ENCODE data around the gene NPAS2.

NPAS2 gene

DNA sequence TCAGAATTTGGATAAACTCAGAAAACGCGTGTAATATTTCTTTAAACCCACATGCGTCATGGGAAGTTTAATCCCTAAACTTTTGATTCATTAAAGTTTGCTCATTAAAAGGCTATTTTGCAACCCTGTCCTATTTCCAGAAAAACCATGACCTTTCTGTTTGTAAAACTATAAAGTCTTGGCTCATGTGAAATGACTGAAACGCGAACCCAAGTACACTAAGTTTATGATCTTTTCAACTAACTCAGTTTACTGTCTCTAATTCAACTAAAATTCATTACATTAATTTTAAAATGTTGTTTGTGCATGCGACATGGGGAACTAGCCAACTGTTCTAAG, 178.3 kb downstream of the NPAS2 start:
- DNase-seq (ENCODE audit: low spot score): no peak
- TF ChIP-seq, protein P1, sequence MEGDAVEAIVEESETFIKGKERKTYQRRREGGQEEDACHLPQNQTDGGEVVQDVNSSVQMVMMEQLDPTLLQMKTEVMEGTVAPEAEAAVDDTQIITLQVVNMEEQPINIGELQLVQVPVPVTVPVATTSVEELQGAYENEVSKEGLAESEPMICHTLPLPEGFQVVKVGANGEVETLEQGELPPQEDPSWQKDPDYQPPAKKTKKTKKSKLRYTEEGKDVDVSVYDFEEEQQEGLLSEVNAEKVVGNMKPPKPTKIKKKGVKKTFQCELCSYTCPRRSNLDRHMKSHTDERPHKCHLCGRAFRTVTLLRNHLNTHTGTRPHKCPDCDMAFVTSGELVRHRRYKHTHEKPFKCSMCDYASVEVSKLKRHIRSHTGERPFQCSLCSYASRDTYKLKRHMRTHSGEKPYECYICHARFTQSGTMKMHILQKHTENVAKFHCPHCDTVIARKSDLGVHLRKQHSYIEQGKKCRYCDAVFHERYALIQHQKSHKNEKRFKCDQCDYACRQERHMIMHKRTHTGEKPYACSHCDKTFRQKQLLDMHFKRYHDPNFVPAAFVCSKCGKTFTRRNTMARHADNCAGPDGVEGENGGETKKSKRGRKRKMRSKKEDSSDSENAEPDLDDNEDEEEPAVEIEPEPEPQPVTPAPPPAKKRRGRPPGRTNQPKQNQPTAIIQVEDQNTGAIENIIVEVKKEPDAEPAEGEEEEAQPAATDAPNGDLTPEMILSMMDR (IDR thresholded peaks at IDR 0.05): no peak
- Histone ChIP-seq H3K27ac (no peak overlapping the region), H3K4me3 (no peak overlapping the region)

DNA sequence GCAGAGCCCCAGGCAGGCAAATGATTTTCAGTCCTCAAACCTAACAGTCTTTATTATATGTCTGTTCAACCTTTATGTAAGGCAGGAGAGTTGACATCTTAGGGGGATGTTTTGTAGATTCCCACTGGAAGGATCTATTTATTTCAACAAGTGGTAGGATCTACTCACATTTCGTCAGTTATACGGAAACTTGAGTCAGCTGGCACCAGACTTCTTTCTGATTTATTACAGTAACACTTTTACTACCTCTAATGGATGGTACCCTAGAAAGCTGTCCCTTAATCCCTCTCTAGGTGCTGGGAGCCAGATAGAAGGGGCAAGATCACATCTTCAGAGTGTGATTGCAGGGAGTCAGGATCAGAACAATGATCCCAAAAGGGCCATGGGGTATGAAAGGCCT, 180.1 kb downstream of the NPAS2 start:
- TF ChIP-seq, protein P1 (IDR thresholded peaks at IDR 0.05): no peak
- Histone ChIP-seq H3K4me3 (no peak overlapping the region), H3K27ac (no peak overlapping the region)
- DNase-seq (ENCODE audit: low spot score): no peak

- TF ChIP-seq, protein P1 (IDR thresholded peaks at IDR 0.05): no peak
- DNase-seq (ENCODE audit: low spot score): peak; percentile 95
- Histone ChIP-seq H3K27ac (peak within 1 kb of the TSS; percentile 85 to 89), H3K4me3 (peak within 1 kb of the TSS; percentile 80)
These were observed 182.0 kb downstream of the NPAS2 start, which contains the start of gene RPL31 for GRCh38 chr2:101001691-101002561. TSS of gene RPL31 (plus strand) at chr2:101002289. CDS start at chr2:101002702, 413 bp downstream.

DNA sequence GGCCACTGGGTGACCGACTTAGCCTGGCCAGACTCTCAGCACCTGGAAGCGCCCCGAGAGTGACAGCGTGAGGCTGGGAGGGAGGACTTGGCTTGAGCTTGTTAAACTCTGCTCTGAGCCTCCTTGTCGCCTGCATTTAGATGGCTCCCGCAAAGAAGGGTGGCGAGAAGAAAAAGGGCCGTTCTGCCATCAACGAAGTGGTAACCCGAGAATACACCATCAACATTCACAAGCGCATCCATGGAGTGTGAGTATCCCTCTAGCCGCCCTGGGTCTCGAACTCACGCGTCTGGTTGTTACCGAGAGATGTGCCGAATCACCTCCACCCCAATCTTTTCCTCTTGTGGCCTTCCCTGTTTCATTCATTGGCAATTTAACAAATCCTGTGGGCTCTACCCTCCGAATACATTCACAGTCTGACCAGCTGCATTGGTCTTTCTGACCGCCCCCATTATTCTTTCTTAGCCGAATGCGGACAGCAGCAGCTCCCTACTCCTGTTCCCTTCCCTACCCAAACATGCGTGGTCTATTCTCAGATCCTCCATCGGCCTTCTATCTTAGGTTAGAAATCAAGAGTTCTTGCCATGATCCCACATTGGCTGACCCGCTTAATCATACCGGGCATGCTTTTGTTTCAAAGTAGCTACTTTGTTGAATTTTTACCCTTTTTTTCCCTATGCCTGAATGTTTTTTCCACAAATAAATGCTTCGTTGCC, 182.8 kb downstream of the NPAS2 start:
- TF ChIP-seq, protein P1 (IDR thresholded peaks at IDR 0.05): no peak
- peak overlapping the region; percentile 85 to 89 for H3K27ac ChIP-seq
- H3K4me3 ChIP-seq: peak overlapping the region; percentile 80
- no peak for DNase-seq (ENCODE audit: low spot score)

- H3K4me3 ChIP-seq: peak overlapping the region; percentile 80
- DNase-seq (ENCODE audit: low spot score): no peak
- TF ChIP-seq, protein P1 (IDR thresholded peaks at IDR 0.05): no peak
- H3K27ac ChIP-seq: peak overlapping the region; percentile 85 to 89
These were observed 183.4 kb downstream of the NPAS2 start for GRCh38 chr2:101003278-101003775.

- DNase-seq (ENCODE audit: low spot score): no peak
- TF ChIP-seq, protein P1 (IDR thresholded peaks at IDR 0.05): no peak
- Histone ChIP-seq H3K4me3 (no peak overlapping the region), H3K27ac (no peak overlapping the region)
These were observed 184.8 kb downstream of the NPAS2 start for GRCh38 chr2:101004620-101005325.
